ENCODE measurements around the gene RNF214. TPM values are rescaled to one million over a fixed set of nuclear protein-coding genes. Genes with fewer than 3 reads are reported as not detected.

RNF214 gene
- total and polyA plus RNA-seq, 2 of the 13 experiments (the other 11 are each of a cell fraction or from before 2014, with no cell fraction given), result 10.7 to 12.6 TPM

GRCh38 chr11:117193130-117194020 is 39.1 kb upstream of the RNF214 start (continued):
- TF ChIP-seq MED13 (CRISPR knock-in tag; IDR thresholded peaks at IDR 0.05), result no peak
- TF ChIP-seq ZNF879 (CRISPR knock-in tag; IDR thresholded peaks at IDR 0.05), result no peak
- TF ChIP-seq HDAC1 (CRISPR knock-in tag; IDR thresholded peaks at IDR 0.05), result no peak

DNA sequence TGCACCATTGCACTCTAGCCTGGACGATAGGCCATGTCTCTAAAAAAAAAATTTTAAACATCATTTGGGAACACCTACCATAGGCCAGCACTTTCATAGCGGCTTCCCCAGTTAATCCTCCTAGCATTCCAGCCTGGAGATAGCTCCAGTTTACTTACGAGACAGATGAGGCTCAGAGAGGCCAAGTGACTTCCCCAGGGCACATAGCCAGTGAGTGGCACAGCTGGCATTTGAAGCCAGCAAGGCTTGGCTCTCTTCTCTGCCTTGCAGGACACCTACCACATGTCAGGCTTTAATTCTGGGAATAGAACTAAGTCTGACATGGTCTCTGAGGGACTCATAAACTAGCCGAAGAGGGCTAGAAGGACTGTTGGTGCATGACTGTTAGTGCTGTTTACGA is 38.2 kb upstream of the RNF214 start:
- Histone ChIP-seq H3K27ac (ENCODE audit: extremely low read length, insufficient read depth, low read length) (no peak overlapping the region), H3K4me2 (ENCODE audit: low read depth, low read length) (no peak overlapping the region), H3K79me2 (ENCODE audit: insufficient read depth, low read length) (no peaks in the 10 kb centered on the region), H3K9me3 (ENCODE audit: low read length) (no peaks in the 10 kb centered on the region), H3K36me3 (replicated peaks in 1 of 2; ENCODE audit: control insufficient read depth in 1 of 2, insufficient read depth in 2 of 2, low read length in 2 of 2) (peaks cover 4 to 11% of the 10 kb centered on the region in 2 experiments; a peak in 3 of 5 replicates), H3K27me3 (ENCODE audit: control insufficient read depth in 1 of 2, insufficient read depth in 2 of 2, low read length in 2 of 2) (no peaks in the 10 kb centered on the region), H2AFZ (ENCODE audit: low read length) (no peak overlapping the region), H3K4me1 (ENCODE audit: insufficient read depth, low read length) (peaks cover 9% of the 10 kb centered on the region), H3K9ac (ENCODE audit: insufficient read depth, low read depth, low read length) (no peak overlapping the region), H3K4me3 (replicated peaks in 1 of 3; ENCODE audit: insufficient read depth in 1 of 3, low read depth in 2 of 3, low read length in 3 of 3) (no peak overlapping the region), H4K20me1 (ENCODE audit: insufficient read depth, low read length) (no peaks in the 10 kb centered on the region)
- intact Hi-C loops (cut with micrococcal nuclease; ENCODE audit: unreplicated experiment), result no loop called here
- ChIA-PET CTCF (ENCODE audit: low intra/inter-chr PET ratio, low total read pairs) (no interaction called here), POLR2A (interaction anchor here (1.1 kb wide), 1 partner anchor 32 kb away, joined by 3 read pairs; no protein-coding TSS in a partner anchor)
- DNase-seq (ENCODE audit: low spot score) (no peak), FAIRE-seq (no peak), ATAC-seq (no peak)
- no TSS peak for BruUV-seq (replicated peaks)
- 98% methylated on average over 5 of the region's 5 CpGs for WGBS (ENCODE audit: low lambda C conversion rate)
- in situ Hi-C loops (cut with HindIII; ENCODE audit: extremely low pct_ligation_motif_present, low pct_unique_long_range_greater_than_20kb), result no loop called here
- TF ChIP-seq, protein P1, sequence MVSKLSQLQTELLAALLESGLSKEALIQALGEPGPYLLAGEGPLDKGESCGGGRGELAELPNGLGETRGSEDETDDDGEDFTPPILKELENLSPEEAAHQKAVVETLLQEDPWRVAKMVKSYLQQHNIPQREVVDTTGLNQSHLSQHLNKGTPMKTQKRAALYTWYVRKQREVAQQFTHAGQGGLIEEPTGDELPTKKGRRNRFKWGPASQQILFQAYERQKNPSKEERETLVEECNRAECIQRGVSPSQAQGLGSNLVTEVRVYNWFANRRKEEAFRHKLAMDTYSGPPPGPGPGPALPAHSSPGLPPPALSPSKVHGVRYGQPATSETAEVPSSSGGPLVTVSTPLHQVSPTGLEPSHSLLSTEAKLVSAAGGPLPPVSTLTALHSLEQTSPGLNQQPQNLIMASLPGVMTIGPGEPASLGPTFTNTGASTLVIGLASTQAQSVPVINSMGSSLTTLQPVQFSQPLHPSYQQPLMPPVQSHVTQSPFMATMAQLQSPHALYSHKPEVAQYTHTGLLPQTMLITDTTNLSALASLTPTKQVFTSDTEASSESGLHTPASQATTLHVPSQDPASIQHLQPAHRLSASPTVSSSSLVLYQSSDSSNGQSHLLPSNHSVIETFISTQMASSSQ (IDR thresholded peaks at IDR 0.05; ENCODE audit: low read depth), result no peak
- TF ChIP-seq, protein P1 (CRISPR knock-in tag; IDR thresholded peaks at IDR 0.05; ENCODE audit: borderline replicate concordance), result no peak
- no peak for TF ChIP-seq NR1H2 (CRISPR knock-in tag; IDR thresholded peaks at IDR 0.05; ENCODE audit: borderline replicate concordance, low read depth)
- TF ChIP-seq KLF6 (CRISPR knock-in tag; IDR thresholded peaks at IDR 0.05), result no peak
- TF ChIP-seq NFIC (IDR thresholded peaks at IDR 0.05; ENCODE audit: low read length), result no peak
- TF ChIP-seq ZNF616 (CRISPR knock-in tag; IDR thresholded peaks at IDR 0.05; ENCODE audit: low read depth), result no peak
- no peak for TF ChIP-seq TBX2 (CRISPR knock-in tag; IDR thresholded peaks at IDR 0.05; ENCODE audit: borderline replicate concordance)
- no peak for TF ChIP-seq KDM2A (CRISPR knock-in tag; IDR thresholded peaks at IDR 0.05; ENCODE audit: borderline replicate concordance, low read depth)
- TF ChIP-seq, protein P2, sequence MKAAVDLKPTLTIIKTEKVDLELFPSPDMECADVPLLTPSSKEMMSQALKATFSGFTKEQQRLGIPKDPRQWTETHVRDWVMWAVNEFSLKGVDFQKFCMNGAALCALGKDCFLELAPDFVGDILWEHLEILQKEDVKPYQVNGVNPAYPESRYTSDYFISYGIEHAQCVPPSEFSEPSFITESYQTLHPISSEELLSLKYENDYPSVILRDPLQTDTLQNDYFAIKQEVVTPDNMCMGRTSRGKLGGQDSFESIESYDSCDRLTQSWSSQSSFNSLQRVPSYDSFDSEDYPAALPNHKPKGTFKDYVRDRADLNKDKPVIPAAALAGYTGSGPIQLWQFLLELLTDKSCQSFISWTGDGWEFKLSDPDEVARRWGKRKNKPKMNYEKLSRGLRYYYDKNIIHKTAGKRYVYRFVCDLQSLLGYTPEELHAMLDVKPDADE (CRISPR knock-in tag; IDR thresholded peaks at IDR 0.05), result no peak
- TF ChIP-seq ZNF44 (CRISPR knock-in tag; IDR thresholded peaks at IDR 0.05), result no peak
- no peak for TF ChIP-seq ZNF569 (CRISPR knock-in tag; IDR thresholded peaks at IDR 0.05; ENCODE audit: borderline replicate concordance)
- no peak for TF ChIP-seq ZNF737 (CRISPR knock-in tag; IDR thresholded peaks at IDR 0.05; ENCODE audit: borderline replicate concordance)

All from HepG2 (cell line).